ENCODE results near the gene ARHGAP28. TPM values are rescaled to one million over a fixed set of nuclear protein-coding genes. Genes with fewer than 3 reads are reported as not detected.

Gene ARHGAP28
- total RNA-seq, 1 experiment from 2014 or later = 9.2 TPM

GRCh38 chr18:6960656-6961055 is 231.1 kb downstream of the ARHGAP28 start:
- Histone ChIP-seq H3K18ac (ENCODE audit: insufficient read length, low read depth, low read length) (no peak overlapping the region), H4K91ac (ENCODE audit: insufficient read length, low read depth, low read length) (no peak overlapping the region), H3K14ac (ENCODE audit: insufficient read depth, low read length) (no peak overlapping the region), H4K20me1 (ENCODE audit: control insufficient read depth, insufficient read depth, insufficient read length) (no peaks in the 10 kb centered on the region), H3K4me2 (ENCODE audit: insufficient read depth, insufficient read length, low read length) (no peak overlapping the region), H3K9me3 (ENCODE audit: control insufficient read depth, low read depth, low read length) (no peaks in the 10 kb centered on the region), H2BK15ac (ENCODE audit: low read depth, low read length) (no peak overlapping the region), H2AFZ (ENCODE audit: low read length) (no peak overlapping the region), H2BK5ac (ENCODE audit: insufficient read length, low read length) (no peak overlapping the region), H3K27me3 (ENCODE audit: insufficient read depth, low read length) (no peaks in the 10 kb centered on the region), H3K23me2 (ENCODE audit: insufficient read length, low read depth, low read length, poor library complexity, severe bottlenecking) (no peaks in the 10 kb centered on the region), H2BK12ac (ENCODE audit: insufficient read length, low read depth, low read length) (no peak overlapping the region), H3K79me1 (ENCODE audit: insufficient read depth, low read depth, low read length, poor library complexity, severe bottlenecking) (no peaks in the 10 kb centered on the region), H3K4ac (ENCODE audit: low read depth, low read length) (no peak overlapping the region), H3K56ac (ENCODE audit: insufficient read length, low read depth, low read length) (no peak overlapping the region), H2BK20ac (ENCODE audit: low read depth, low read length, poor library complexity, severe bottlenecking) (no peak overlapping the region), H3K9ac (ENCODE audit: extremely low read depth, insufficient read length, low read length) (no peak overlapping the region), H4K8ac (replicated peaks; ENCODE audit: insufficient read length, low read depth, low read length) (no peak overlapping the region), H3K79me2 (ENCODE audit: insufficient read depth, low read length) (no peaks in the 10 kb centered on the region), H2AK5ac (ENCODE audit: insufficient read length, low read length) (no peak overlapping the region), H3K4me1 (ENCODE audit: insufficient read depth, low read length) (no peaks in the 10 kb centered on the region), H3K27ac (ENCODE audit: insufficient read length, low read depth, low read length) (no peak overlapping the region), H4K5ac (ENCODE audit: insufficient read length, low read depth, low read length) (no peak overlapping the region), H2BK120ac (ENCODE audit: low read depth, low read length, poor library complexity, severe bottlenecking) (no peak overlapping the region), H3T11ph (ENCODE audit: low read length) (no peak overlapping the region), H3K23ac (ENCODE audit: insufficient read length, low read depth, low read length) (no peak overlapping the region)
- TF ChIP-seq CTCF (conservative IDR thresholded peaks at IDR 0.05) = no peak
- no peak overlapping the region for H3K27ac Mint-ChIP-seq
- H3K27me3 Mint-ChIP-seq (ENCODE audit: low read depth) = no peaks in the 10 kb centered on the region; the same call in 1 of the 2 replicates
- H3K9me3 Mint-ChIP-seq = peaks cover 4 to 7% of the 10 kb centered on the region in 2 experiments
- H3K36me3 Mint-ChIP-seq (ENCODE audit: insufficient read depth in 1 of 3, low read depth in 3 of 3) = peaks cover 51 to 66% (median 61%) of the 10 kb centered on the region in 3 experiments
- no peak for DNase-seq
- WGBS (ENCODE audit: extremely low coverage, insufficient read length, low lambda C conversion rate) = no CpG with 5 or more reads among the region's 2 CpGs
- H3K4me1 Mint-ChIP-seq = no peaks in the 10 kb centered on the region
- no peak overlapping the region for H3K4me3 Mint-ChIP-seq
